NCI-H1092 treated with DMSO at 0.1 percent for 48 hours (cell line): ENCODE data around the gene PXDN.
A peak's percentile ranks its signal among the peaks of the same experiment; 100 is the strongest.
"Not testable (repeated sequence)": the region's sequence is repeated elsewhere in the genome, so short reads cannot be mapped to it uniquely, and the experiment has no call there.

Experiments used
- DNase-seq: peaks from one replicate; lab custom pipeline; 2025; lab: John Stamatoyannopoulos, UW

The PXDN gene

GRCh38 chr2:1741851-1742250, 2.5 kb downstream of the PXDN start:
- DNase-seq = no peak

GRCh38 chr2:1740716-1741589, 3.4 kb downstream of the PXDN start:
- DNase-seq = no peak

GRCh38 chr2:1739961-1740715, 4.2 kb downstream of the PXDN start:
- DNase-seq = no peak

DNA sequence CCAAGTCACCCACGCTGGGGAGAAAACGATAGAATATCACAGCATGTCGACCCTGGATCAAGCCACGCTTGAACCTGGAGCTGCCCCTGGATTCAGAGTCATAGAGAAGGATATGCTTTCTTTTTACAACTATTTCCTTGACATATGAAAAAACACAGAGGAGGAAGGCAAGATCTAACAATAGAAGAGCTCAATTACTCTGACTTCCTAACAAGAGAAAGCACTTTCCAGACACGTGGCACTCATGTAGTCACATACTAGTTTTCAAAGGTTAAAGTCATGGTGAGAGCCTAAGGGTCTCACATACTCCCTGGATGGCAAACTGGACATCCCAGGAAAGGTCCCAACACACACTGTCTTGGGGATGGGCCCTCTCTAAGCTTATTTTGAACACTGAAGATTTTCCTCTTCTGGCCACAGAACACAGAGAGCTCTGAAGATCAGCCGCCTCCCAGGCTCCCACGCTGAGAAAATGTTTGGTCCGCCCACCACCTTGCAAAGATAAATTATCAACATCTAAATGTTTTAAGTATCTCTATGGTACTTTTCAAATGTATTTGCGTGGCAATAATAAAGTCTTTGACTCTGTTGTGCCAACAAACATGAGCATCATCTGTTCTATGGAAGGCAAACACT, 4.9 kb downstream of the PXDN start:
- no peak for DNase-seq

- no peak for DNase-seq
These were observed 5.5 kb downstream of the PXDN start for GRCh38 chr2:1738646-1739302.

DNA sequence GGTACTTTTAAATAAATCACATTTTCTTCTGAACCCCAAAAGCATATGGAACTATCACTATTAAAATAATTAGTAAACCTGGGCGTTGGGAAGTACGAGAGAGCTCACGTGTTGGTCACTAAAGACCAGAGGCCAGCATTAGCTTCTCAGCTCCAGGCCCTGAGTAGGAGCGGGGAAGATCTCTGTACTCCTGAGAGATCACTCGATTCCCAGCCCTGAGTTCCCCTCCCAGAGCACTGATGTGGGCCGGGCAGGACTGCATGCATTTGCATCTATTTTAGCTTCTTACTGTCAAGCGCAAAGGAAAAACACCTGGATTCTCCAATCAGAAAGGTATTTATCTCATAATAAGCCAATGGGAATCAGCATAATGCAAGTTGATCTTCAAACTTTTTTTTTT, 6.2 kb downstream of the PXDN start:
- DNase-seq = no peak

GRCh38 chr2:1736997-1737480, 7.3 kb downstream of the PXDN start:
- DNase-seq = no peak

- DNase-seq = no peak
These were observed 8.3 kb downstream of the PXDN start for GRCh38 chr2:1736045-1736444.

DNA sequence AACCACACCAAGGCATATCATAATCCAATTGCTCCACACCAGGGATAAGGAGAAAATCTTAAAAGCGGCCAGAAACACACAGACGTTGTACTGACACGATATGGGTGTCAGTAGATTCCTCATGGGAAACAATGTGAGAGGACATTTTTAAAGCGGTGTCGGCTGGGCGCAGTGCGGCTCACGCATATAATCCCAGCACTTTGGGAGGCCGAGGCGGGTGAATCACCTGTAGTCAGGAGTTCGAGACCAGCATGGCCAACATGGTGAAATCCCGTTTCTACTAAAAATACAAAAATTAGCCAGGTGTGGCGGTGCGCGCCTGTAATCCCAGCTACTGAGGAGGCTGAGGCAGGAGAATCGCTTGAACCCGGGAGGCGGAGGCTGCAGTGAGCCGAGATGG, 11.0 kb downstream of the PXDN start:
- DNase-seq = not testable (repeated sequence)

GRCh38 chr2:1731963-1732768, 12.1 kb downstream of the PXDN start:
- no peak for DNase-seq

DNA sequence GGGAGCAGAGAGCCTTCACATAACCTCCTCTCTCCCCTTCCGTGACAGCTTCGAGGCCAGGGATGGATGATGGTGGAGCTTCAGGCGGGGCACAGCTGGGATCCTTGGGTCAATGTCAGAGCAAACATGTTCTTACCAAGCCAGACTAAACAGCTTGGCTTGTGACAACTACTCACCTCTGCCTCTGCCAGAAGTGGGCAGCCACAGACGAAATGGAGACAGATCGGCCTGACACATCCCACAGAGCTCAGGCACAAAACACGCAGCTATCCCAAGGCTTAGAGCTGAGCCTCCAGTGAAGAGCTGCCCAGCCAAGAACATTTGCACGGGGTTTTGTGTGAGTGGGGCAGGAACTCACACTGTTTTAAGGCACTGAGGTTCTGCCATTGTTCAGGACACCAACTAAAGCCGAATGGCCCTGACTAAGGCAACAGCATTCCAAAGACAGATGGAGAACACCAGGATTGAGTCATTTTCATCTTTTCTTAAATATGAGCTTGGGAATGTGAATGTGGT, 12.8 kb downstream of the PXDN start:
- peak; percentile 51 for DNase-seq

DNA sequence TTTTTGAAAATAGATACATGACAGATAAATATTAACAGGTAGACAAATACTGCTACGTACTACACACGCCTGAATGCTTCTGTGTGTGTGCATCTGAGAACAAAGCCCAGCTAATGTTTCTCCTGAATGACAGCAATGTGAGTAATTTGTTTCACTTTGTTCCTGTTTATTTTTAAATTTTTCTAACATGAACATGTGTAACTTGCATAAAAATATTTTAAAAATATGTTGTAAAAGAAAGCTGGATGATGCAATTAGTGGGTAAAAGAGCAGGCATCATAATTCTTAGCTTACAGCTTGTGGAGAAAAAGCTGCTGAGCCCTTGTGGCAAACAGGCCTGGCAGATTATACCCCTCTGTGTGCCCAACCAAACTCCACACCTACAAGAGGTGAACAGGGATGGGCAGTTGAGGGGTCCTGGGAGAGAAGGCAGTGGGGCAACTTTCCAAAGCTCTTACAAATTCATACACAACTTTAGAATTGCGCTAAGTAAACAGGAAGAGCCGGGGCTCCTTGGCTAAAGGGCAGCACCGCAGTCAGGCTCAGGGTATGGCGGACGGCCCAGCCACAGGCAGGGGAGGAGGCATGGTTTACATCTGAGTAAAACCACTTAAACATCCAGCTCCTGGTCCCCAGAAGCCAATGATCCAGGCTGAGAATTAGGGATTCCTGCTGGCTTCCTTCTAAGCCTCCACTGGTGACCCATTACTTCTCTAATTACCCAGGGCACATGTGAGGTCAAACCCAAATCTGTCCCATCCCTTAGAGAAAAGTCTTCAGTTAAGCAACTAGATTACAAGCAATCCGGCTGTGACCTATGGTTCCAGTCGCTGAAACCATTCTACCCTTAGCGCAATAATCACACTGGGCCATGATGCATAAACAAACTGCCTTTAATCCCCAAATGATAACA, 14.0 kb downstream of the PXDN start:
- DNase-seq = peak; percentile 22

GRCh38 chr2:1729242-1729641, 15.1 kb downstream of the PXDN start:
- DNase-seq = no peak

GRCh38 chr2:1728821-1729220, 15.5 kb downstream of the PXDN start:
- DNase-seq = peak; percentile 72

- DNase-seq = peak; percentile 12
These were observed 16.4 kb downstream of the PXDN start for GRCh38 chr2:1727796-1728474.

DNA sequence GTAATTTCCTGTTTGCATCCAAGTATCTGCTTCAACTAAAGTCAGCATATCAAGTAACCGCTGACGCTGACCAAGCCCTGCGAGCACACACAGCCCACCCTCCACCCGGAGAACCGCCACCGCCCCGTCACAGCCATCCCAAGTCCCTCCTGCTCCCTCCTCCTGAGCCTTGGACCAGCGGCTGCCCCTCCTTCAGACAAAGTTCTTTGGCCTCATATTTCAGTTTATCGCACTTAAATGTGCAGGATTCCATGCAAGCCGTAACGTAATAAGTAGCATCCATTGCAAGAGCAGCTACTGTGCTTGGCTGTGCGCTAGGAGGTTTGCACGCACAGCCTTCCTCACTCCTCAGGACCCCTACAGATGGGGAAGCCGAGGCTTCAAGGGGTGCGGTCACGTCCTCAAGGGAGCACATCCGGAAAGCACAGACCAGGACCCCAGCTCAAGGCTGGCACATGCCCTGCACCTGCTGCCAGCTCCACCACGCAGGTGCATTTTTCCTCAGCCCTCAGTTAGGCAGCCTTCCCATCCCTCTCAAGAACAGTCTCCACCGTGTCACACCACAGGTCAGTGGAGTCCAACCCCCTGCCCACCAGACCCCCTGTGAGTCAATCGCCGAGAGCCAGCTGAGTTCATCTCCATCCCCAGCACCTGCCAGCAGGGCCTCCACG, 17.1 kb downstream of the PXDN start:
- no peak for DNase-seq

GRCh38 chr2:1726558-1726957, 17.8 kb downstream of the PXDN start:
- no peak for DNase-seq

- DNase-seq = not testable (repeated sequence)
These were observed 20.0 kb downstream of the PXDN start for GRCh38 chr2:1724351-1724750.
